Measurements from ENCODE around the gene PIK3C3.

Gene PIK3C3

DNA sequence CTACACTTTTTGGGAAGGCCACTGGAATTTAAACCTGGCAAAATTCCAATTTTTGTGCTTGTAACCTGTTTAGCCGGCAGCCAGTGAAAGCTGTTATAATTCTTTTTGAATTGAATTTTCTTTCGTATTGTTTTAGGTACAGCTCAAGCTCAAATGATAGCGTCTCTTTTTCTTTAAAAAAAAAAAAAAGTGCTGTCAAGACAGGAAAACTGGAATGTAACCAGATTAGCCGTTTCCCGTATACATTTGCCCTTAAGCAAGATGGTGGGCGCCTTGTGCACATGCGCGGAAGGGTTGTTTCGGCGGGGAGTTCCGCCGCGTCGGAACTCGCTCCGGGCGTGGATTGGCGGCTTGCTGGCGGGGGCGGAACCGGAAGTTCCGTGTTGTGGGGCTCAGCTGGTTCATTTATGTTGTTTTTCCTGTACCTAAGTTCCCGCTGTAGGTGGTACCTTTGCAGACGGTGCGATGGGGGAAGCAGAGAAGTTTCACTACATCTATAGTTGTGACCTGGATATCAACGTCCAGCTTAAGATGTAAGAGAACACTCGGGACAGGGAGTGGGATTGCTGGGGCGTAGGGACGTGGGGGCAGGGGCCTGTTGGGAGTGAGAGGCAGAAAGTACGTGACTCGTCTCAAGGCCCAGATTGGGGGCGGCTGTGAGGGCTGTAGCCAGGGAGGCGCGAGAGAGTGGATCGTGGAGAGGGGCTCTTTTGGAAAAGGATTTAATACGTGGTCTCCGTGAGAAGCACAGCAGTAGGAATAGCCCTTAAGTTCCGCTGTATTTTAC is at the start of gene PIK3C3:
Gene PIK3C3, plus strand, starts transcription at position 408 of the 787 bp plus-strand sequence. Its CDS starts 58 bp downstream, at position 466.
- FAIRE-seq (peak; percentile 95), DNase-seq (ENCODE audit: insufficient read length, low spot score) (peak; percentile 57)
- TF ChIP-seq, protein P1, sequence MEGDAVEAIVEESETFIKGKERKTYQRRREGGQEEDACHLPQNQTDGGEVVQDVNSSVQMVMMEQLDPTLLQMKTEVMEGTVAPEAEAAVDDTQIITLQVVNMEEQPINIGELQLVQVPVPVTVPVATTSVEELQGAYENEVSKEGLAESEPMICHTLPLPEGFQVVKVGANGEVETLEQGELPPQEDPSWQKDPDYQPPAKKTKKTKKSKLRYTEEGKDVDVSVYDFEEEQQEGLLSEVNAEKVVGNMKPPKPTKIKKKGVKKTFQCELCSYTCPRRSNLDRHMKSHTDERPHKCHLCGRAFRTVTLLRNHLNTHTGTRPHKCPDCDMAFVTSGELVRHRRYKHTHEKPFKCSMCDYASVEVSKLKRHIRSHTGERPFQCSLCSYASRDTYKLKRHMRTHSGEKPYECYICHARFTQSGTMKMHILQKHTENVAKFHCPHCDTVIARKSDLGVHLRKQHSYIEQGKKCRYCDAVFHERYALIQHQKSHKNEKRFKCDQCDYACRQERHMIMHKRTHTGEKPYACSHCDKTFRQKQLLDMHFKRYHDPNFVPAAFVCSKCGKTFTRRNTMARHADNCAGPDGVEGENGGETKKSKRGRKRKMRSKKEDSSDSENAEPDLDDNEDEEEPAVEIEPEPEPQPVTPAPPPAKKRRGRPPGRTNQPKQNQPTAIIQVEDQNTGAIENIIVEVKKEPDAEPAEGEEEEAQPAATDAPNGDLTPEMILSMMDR (IDR thresholded peaks at IDR 0.05; ENCODE audit: insufficient read depth, missing control alignments) = no peak

DNA sequence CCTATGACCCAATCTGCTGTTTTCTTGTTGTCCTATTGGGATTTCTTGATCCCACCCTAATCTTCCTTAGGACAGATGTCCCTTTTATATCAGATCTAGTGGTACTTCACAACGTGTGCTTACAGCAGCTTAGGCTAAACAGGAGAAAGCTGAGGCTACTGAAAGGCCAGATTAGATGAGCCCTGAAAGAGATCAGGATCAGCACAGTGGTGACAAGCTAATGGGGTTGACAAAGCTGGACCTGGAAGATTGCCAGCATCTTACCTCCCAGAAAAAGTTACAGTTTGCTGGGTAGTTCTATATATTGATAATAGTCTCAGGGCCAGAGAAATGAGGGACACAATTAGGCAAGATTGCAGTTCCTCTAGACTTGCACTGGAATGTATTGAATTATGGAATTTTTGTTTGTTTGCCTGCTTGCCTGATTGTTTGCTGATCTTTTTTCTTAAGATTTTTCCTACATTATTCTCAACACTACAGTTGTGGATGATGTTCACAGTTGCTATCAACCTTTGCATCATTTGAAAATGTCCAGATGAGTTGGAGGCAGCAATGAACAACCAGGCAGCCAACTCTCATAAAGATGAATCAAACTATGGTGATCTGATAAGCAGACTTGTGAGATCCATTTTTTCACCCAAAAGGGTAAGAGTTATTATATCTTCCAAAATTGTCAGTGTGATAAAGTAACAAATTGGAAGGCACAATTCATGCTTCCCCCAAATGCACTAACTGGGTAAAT is 49.1 kb upstream of the PIK3C3 start:
- peak; percentile 100 for FAIRE-seq
- TF ChIP-seq, protein P1 (IDR thresholded peaks at IDR 0.05; ENCODE audit: insufficient read depth, missing control alignments) = no peak
- DNase-seq (ENCODE audit: insufficient read length, low spot score) = peak; percentile 57

DNA sequence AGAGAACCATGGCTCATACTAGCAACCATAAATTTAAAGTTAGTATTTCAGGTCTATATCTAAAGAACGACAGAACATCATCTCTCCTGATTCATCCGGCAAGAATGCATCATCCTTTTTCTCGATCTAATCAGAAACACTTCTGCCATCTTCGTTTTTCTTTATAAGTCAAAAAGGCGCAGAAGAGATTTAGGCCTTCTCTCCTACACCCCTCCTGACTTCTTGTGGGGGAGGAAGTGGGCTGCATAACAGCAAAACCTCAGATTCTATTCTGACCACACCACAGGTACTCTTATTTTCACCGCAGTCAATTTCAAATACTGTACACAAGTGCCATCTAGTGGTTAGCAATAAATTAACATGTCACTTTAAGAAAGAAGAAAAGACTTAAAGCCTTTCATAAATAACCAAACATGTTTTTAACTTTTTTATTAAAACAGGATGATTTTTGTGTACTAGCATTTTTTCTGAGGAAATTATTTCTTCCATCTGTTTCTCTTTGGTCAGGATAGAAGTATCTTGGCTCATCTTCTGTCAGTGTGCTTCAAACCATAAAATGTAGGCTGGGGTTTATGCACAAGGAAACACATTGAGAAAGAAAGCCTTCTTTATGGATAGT is 48.4 kb upstream of the PIK3C3 start:
- FAIRE-seq (no peak), DNase-seq (ENCODE audit: insufficient read length, low spot score) (no peak)
- TF ChIP-seq, protein P1 (IDR thresholded peaks at IDR 0.05; ENCODE audit: insufficient read depth, missing control alignments) = peak; percentile 71

DNA sequence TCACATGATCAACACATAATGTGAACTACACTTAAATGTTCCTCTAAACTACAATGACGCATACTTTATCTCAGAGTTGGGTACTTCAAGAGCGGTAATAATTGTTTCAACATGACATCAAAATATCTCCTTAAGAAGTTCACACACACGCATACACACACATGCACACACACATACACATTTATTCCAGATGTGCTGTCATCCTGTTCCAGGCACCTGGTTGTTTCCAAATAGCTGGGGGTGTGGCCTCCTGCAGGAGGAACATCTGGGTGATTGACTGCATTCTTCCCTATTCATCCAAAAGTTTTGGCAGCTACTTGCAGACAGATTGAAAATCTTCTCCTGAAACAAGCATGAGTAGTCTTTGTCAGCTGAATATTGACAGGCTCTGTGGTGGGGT is 37.9 kb upstream of the PIK3C3 start:
- TF ChIP-seq, protein P1 (IDR thresholded peaks at IDR 0.05; ENCODE audit: insufficient read depth, missing control alignments) = no peak
- DNase-seq (ENCODE audit: insufficient read length, low spot score) (no peak), FAIRE-seq (no peak)

DNA sequence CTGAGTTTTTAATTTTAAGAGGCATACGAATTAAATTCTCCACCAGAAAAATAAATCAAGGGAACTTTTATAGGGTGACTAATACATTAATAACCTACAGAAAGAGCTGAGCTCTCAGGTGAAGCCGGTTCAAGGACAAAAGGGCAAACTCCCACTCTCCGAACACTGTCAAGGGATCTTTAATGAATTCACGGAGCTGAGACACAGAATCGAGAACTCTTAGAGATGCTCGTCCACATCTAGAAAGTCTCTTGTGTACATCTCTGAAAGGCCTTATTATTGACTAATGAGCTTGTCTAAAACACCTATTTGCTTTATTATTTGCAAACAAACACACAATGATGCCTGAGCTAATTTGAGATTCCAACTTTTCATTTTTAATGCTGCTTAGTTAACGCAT is 33.3 kb upstream of the PIK3C3 start:
- no peak for FAIRE-seq
- TF ChIP-seq, protein P1 (IDR thresholded peaks at IDR 0.05; ENCODE audit: insufficient read depth, missing control alignments) = no peak
- DNase-seq (ENCODE audit: insufficient read length, low spot score) = no peak

DNA sequence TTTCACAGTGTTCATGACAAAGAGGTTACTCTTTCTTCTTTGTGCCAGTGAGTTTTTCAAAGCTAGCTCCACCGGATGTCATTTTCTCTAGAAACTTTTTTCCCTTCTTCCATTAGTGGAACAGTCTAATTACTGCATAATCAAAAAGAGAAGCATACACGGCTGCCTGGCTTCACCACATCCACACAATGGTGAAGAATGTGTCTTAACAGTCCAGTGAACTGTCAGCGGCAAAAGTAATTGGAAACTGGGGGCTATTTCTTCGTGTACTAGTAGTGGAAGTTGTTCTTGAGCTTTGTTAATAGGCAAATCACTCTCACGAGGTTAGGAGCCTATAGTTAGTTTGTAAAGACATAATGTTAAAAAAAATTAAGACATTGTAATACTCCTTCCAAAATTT is 32.9 kb upstream of the PIK3C3 start:
- no peak for DNase-seq (ENCODE audit: insufficient read length, low spot score)
- peak; percentile 69 for FAIRE-seq
- TF ChIP-seq, protein P1 (IDR thresholded peaks at IDR 0.05; ENCODE audit: insufficient read depth, missing control alignments) = no peak
